IMR-90 (cell line): ENCODE data around the gene IFITM10. TPM values are rescaled to one million over a fixed set of nuclear protein-coding genes. Genes with fewer than 3 reads are reported as not detected.
A peak's percentile ranks its signal among the peaks of the same experiment; 100 is the strongest.

Experiments
- ATAC-seq: fragments of 200-7000 bp; cut with Tn5 transposase; 2 replicates; pipeline ENCODE4 v1.9.1; 2020; ENCODE audit warnings: low read depth, mild to moderate bottlenecking, moderate library complexity
- BruUV-seq: library from RNA; stranded (reverse); fragments of 400-500 nt; replicated peaks from 2 replicates; lab custom pipeline; 2021; lab: Mats Ljungman, UMichigan
- CTCF ChIA-PET: fragments of 300-600 bp; formaldehyde crosslinking; extraction: SDS; loops from one replicate; lab custom pipeline; 2021; ENCODE audit warnings: antibody characterized with exemption; lab: Yijun Ruan, JAX
- POLR2A ChIA-PET: fragments of 300-600 bp; sonication (Branson Sonifier 250); formaldehyde crosslinking; loops from one replicate; lab custom pipeline; 2022; ENCODE audit warnings: antibody characterized with exemption; ENCODE audit not compliant: unreplicated experiment; lab: Charles Lee
- DNase-seq: peaks from one replicate; pipeline ENCODE4 v3.0.0; 2013
- H2AFZ ChIP-seq: replicated peaks from 2 replicates; pipeline ENCODE3; 2013; ENCODE audit warnings: low read length, mild to moderate bottlenecking; ENCODE audit not compliant: poor library complexity
- H2AK5ac ChIP-seq: 2 replicates; pipeline ENCODE4 v1.6.1; 2013; ENCODE audit warnings: low read depth, low read length, inconsistent platforms
- H2AK9ac ChIP-seq: replicated peaks from 2 replicates; pipeline ENCODE3; 2013; ENCODE audit warnings: mild to moderate bottlenecking, low read depth, low read length, moderate library complexity; ENCODE audit not compliant: poor library complexity
- H2BK120ac ChIP-seq: 2 replicates; pipeline ENCODE4 v1.6.1; 2013; ENCODE audit warnings: low read depth, low read length, inconsistent platforms
- H2BK15ac ChIP-seq: 3 replicates; pipeline ENCODE4 v1.6.1; 2013; ENCODE audit warnings: low read depth, low read length, inconsistent platforms
- H2BK20ac ChIP-seq: 2 replicates; pipeline ENCODE4 v1.6.1; 2013; ENCODE audit warnings: low read depth, mild to moderate bottlenecking, inconsistent platforms, low read length, moderate library complexity
- H2BK5ac ChIP-seq: 2 replicates; pipeline ENCODE4 v1.6.1; 2013; ENCODE audit warnings: mild to moderate bottlenecking, low read depth, low read length, inconsistent platforms; ENCODE audit not compliant: poor library complexity, severe bottlenecking
- H3K14ac ChIP-seq: replicated peaks from 2 replicates; pipeline ENCODE4 v1.6.1; 2013; ENCODE audit warnings: low read depth, low read length, inconsistent platforms
- H3K18ac ChIP-seq: 2 replicates; pipeline ENCODE4 v1.6.1; 2013; ENCODE audit warnings: low read depth, low read length, control low read depth
- H3K23ac ChIP-seq: 2 replicates; pipeline ENCODE4 v1.6.1; 2013; ENCODE audit warnings: low read depth, low read length, inconsistent platforms
- H3K27ac ChIP-seq: 2 replicates; pipeline ENCODE4 v1.5.1; 2013; ENCODE audit warnings: mild to moderate bottlenecking, control low read depth, low read length; ENCODE audit not compliant: insufficient read depth
- H3K27me3 ChIP-seq: 2 replicates; pipeline ENCODE4 v1.6.1; 2013; ENCODE audit warnings: low read length; ENCODE audit not compliant: control insufficient read depth, insufficient read depth
- H3K36me3 ChIP-seq: 2 replicates; pipeline ENCODE4 v1.6.1; 2013; ENCODE audit warnings: low read length, mixed read lengths; ENCODE audit not compliant: control insufficient read depth, insufficient read depth
- H3K4ac ChIP-seq: 2 replicates; pipeline ENCODE4 v1.6.1; 2013; ENCODE audit warnings: low read depth, low read length, inconsistent platforms
- H3K4me1 ChIP-seq: 2 replicates; pipeline ENCODE4 v1.6.1; 2013; ENCODE audit warnings: low read length, mixed read lengths; ENCODE audit not compliant: control insufficient read depth, insufficient read depth
- H3K4me2 ChIP-seq: 2 replicates; pipeline ENCODE4 v1.6.1; 2013; ENCODE audit warnings: low read depth, mild to moderate bottlenecking, control low read depth, low read length, moderate library complexity
- H3K4me3 ChIP-seq: 2 replicates; pipeline ENCODE4 v1.5.1; 2013; ENCODE audit warnings: low read depth, mild to moderate bottlenecking, control low read depth, low read length, moderate library complexity; ENCODE audit not compliant: insufficient read depth
- H3K56ac ChIP-seq: 2 replicates; pipeline ENCODE4 v1.6.1; 2013; ENCODE audit warnings: low read length, inconsistent platforms; ENCODE audit not compliant: insufficient read depth; ENCODE audit errors: extremely low read depth
- H3K79me1 ChIP-seq, 2 experiments: 2 replicates each; pipeline ENCODE4 v1.6.1; 2013; ENCODE audit warnings: low read length in 2 of 2, inconsistent platforms in 1 of 2, low read depth in 1 of 2
- H3K9ac ChIP-seq: 2 replicates; pipeline ENCODE4 v1.6.1; 2013; ENCODE audit warnings: low read depth, low read length, control low read depth
- H3K9me1 ChIP-seq: 2 replicates; pipeline ENCODE4 v1.6.1; 2013; ENCODE audit warnings: low read length, inconsistent platforms; ENCODE audit not compliant: insufficient read depth
- H3K9me3 ChIP-seq: 2 replicates; pipeline ENCODE4 v1.6.1; 2013; ENCODE audit warnings: low read length; ENCODE audit not compliant: control insufficient read depth, insufficient read depth
- H4K20me1 ChIP-seq: 2 replicates; pipeline ENCODE4 v1.6.1; 2013; ENCODE audit warnings: low read length, inconsistent platforms; ENCODE audit not compliant: insufficient read depth
- H4K5ac ChIP-seq: 2 replicates; pipeline ENCODE4 v1.6.1; 2013; ENCODE audit warnings: mild to moderate bottlenecking, low read depth, low read length, control low read depth
- H4K8ac ChIP-seq, 2 experiments: 2 replicates each; pipeline ENCODE4 v1.6.1; 2013; ENCODE audit warnings: low read depth in 2 of 2, low read length in 2 of 2, control low read depth in 1 of 2, inconsistent platforms in 1 of 2
- H4K91ac ChIP-seq: 2 replicates; pipeline ENCODE4 v1.6.1; 2013; ENCODE audit warnings: low read depth, low read length, inconsistent platforms; ENCODE audit not compliant: insufficient read depth
- BHLHE40 ChIP-seq: fragments of 150-350 bp; IDR thresholded peaks from 2 replicates; pipeline ENCODE4 v1.6.1; 2016; ENCODE audit warnings: mild to moderate bottlenecking, low read depth, low read length
- FOS ChIP-seq: fragments of 150-350 bp; IDR thresholded peaks from 2 replicates; pipeline ENCODE4 v1.6.1; 2016; ENCODE audit warnings: low read depth, low read length
- MAZ ChIP-seq: IDR thresholded peaks from 2 replicates; pipeline ENCODE4 v1.6.1; 2012; ENCODE audit warnings: low read depth, mild to moderate bottlenecking, low read length, improper control_type of control experiment, moderate library complexity, borderline replicate concordance
- RCOR1 ChIP-seq: IDR thresholded peaks from 2 replicates; pipeline ENCODE4 v1.6.1; 2012; ENCODE audit warnings: mild to moderate bottlenecking, low read length, improper control_type of control experiment; ENCODE audit not compliant: insufficient replicate concordance
- WGBS, 2 experiments: methylation state at CpG; one replicate each; pipeline versions ENCODE4 v1.1.5 to v1.1.7; 2013; ENCODE audit warnings: missing lambda C conversion rate in 2 of 2; ENCODE audit not compliant: insufficient read length in 1 of 2; ENCODE audit errors: extremely low coverage in 2 of 2; 5-methylcytosine and 5-hydroxymethylcytosine counted together
- dilution Hi-C: fragments of 300-500 bp; cut with HindIII; formaldehyde crosslinking; loops from one replicate; pipeline ENCODE4 v1.14.3; 2018; ENCODE audit warnings: low sequenced_read_pairs; ENCODE audit not compliant: unreplicated experiment
- in situ Hi-C: fragments of 300-500 bp; cut with MboI; formaldehyde crosslinking; loops from 3 replicates; pipeline ENCODE4 v1.14.3; 2019; ENCODE audit warnings: low sequenced_read_pairs, inconsistent platforms, mixed read lengths
- intact Hi-C: fragments of 100-400 bp; cut with micrococcal nuclease; formaldehyde crosslinking; loops from 2 replicates; pipeline ENCODE4 v1.10.0; 2022
- polyA plus RNA-seq, 3 experiments: library from polyadenylated mRNA; depleted of rRNA; stranded (reverse); fragments of >200 nt; gene quantifications; 2 replicates each; pipeline ENCODE4 v1.2.3, GENCODE V29; 2012; ENCODE audit warnings: low replicate concordance in 1 of 3
- total RNA-seq: library from RNA; depleted of rRNA; stranded (reverse); fragments of >200 nt; gene quantifications from 2 replicates; pipeline ENCODE4 v1.2.3, GENCODE V29; 2012

Gene IFITM10
- total and polyA plus RNA-seq, 2 of the 4 experiments (the other 2 are of a cell fraction), result 0.15 to 0.18 TPM

- POLR2A ChIA-PET, result no interaction called here
- Histone ChIP-seq H3K4me2 (no peak overlapping the region), H2AK9ac (peak overlapping the region; percentile 18), H3K9me3 (no peaks in the 10 kb centered on the region), H4K8ac (no peak overlapping the region), H3K36me3 (no peaks in the 10 kb centered on the region), H3K79me1 (peaks cover 0 to 8% of the 10 kb centered on the region in 2 experiments; a peak in 2 of 4 replicates), H3K9me1 (peaks cover 5% of the 10 kb centered on the region; the same call in 1 of the 2 replicates), H2BK5ac (no peak overlapping the region), H2AFZ (peak overlapping the region; percentile 33), H4K91ac (no peak overlapping the region), H3K9ac (no peak overlapping the region), H2BK120ac (no peak overlapping the region), H3K4ac (no peak overlapping the region; the same call in 1 of the 2 replicates), H3K4me1 (peaks cover 18% of the 10 kb centered on the region), H3K14ac (no peak overlapping the region), H3K27ac (no peak overlapping the region), H3K4me3 (no peak overlapping the region), H3K23ac (no peak overlapping the region), H3K18ac (no peak overlapping the region), H3K27me3 (no peaks in the 10 kb centered on the region), H3K56ac (no peak overlapping the region), H4K5ac (no peak overlapping the region), H4K20me1 (no peaks in the 10 kb centered on the region), H2AK5ac (0 out of 2 replicates have a peak overlapping the region, but pooled peaks have one; percentile 12), H2BK15ac (no peak overlapping the region), H2BK20ac (no peak overlapping the region)
- WGBS, 2 experiments, result 71% methylated on average over 5 of the region's 19 CpGs; no CpG with 5 or more reads in 1 of the 2 experiments
- no peak for TF ChIP-seq MAZ
- TF ChIP-seq BHLHE40, result no peak
- no peak for TF ChIP-seq FOS
- TF ChIP-seq RCOR1, result no peak
- no peak for DNase-seq
- CTCF ChIA-PET, result no interaction called here
- intact Hi-C loops (no loop called here), in situ Hi-C loops (no loop called here), dilution Hi-C loops (no loop called here)
- ATAC-seq, result no peak
- BruUV-seq, result no TSS peak
Observed at GRCh38 chr11:1767399-1768140, 17.2 kb upstream of the IFITM10 start.
